KMS-11 (cell line): ENCODE measurements around the gene AIFM1.

ENCODE experiments used
- H2AFZ ChIP-seq: fragments of 200-600 bp; sonication (generic); 2 replicates; pipeline ENCODE4 v1.6.1; 2016; ENCODE audit warnings: antibody characterized with exemption, mixed run types, low read depth
- H3K27ac ChIP-seq: fragments of 200-600 bp; sonication (generic); 2 replicates; pipeline ENCODE4 v1.6.1; 2016; ENCODE audit warnings: mild to moderate bottlenecking, mixed run types
- H3K27me3 ChIP-seq: fragments of 200-600 bp; sonication (generic); 2 replicates; pipeline ENCODE4 v1.6.1; 2017; ENCODE audit warnings: mild to moderate bottlenecking, low read depth, mixed run types, moderate library complexity; ENCODE audit not compliant: insufficient read depth
- H3K36me3 ChIP-seq: fragments of 200-600 bp; sonication (generic); 2 replicates; pipeline ENCODE4 v1.6.1; 2017; ENCODE audit warnings: mild to moderate bottlenecking, mixed run types; ENCODE audit not compliant: insufficient read depth
- H3K4me1 ChIP-seq: fragments of 200-600 bp; sonication (generic); 2 replicates; pipeline ENCODE4 v1.6.1; 2016; ENCODE audit warnings: mild to moderate bottlenecking, low read depth, mixed run types; ENCODE audit not compliant: poor library complexity, severe bottlenecking
- H3K4me2 ChIP-seq: fragments of 200-600 bp; sonication (generic); 2 replicates; pipeline ENCODE4 v1.7.0; 2016; ENCODE audit warnings: mild to moderate bottlenecking, mixed run types
- H3K4me3 ChIP-seq: fragments of 200-600 bp; sonication (generic); IDR thresholded peaks from 2 replicates; pipeline ENCODE4 v1.6.1; 2017; ENCODE audit warnings: low read depth, low read length, mixed read lengths; ENCODE audit not compliant: insufficient read depth
- H3K79me2 ChIP-seq: fragments of 200-600 bp; sonication (generic); 2 replicates; pipeline ENCODE4 v1.6.1; 2016; ENCODE audit warnings: low read depth, mixed run types; ENCODE audit not compliant: insufficient read depth
- H3K9ac ChIP-seq: fragments of 200-600 bp; sonication (generic); 2 replicates; pipeline ENCODE4 v1.6.1; 2016; ENCODE audit warnings: mild to moderate bottlenecking, mixed run types
- H4K20me1 ChIP-seq: fragments of 200-600 bp; sonication (generic); 2 replicates; pipeline ENCODE4 v1.6.1; 2016; ENCODE audit warnings: mild to moderate bottlenecking, mixed run types; ENCODE audit not compliant: insufficient read depth
- TF ChIP-seq, protein P1 (sequence below): fragments of 200-600 bp; sonication (generic); conservative IDR thresholded peaks from 2 replicates; pipeline ENCODE4 v1.6.1; 2017; ENCODE audit warnings: low read depth, mild to moderate bottlenecking, antibody characterized with exemption, low read length, moderate library complexity, mixed read lengths

Gene AIFM1

DNA sequence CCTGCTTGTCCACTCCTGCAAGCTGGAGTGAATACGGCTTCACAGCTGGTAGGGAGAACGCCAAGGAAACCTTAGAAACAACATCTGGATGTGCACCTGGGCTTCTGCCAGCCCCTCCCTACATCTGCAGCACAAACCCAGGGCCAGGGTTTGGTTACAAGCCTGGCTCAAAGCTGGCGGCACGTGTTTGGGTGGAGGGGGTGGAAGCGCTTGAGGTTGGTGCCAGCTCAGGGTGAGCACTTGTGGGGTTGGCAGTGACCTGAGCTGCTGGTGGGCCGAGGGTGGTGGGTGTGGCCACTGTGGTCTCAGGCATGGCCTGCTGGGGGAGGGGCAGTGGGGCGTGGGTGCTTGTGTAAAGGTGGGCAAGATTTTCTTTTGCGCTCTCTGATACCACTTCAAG lies 70.9 kb downstream of the AIFM1 start:
- Histone ChIP-seq H2AFZ (no peak overlapping the region), H3K9ac (no peak overlapping the region), H3K27ac (no peak overlapping the region), H3K4me3 (no peak overlapping the region), H3K4me2 (no peak overlapping the region), H3K79me2 (no peaks in the 10 kb centered on the region), H3K27me3 (no peaks in the 10 kb centered on the region), H4K20me1 (no peaks in the 10 kb centered on the region), H3K4me1 (peaks cover 19% of the 10 kb centered on the region), H3K36me3 (no peaks in the 10 kb centered on the region)
- TF ChIP-seq, protein P1, sequence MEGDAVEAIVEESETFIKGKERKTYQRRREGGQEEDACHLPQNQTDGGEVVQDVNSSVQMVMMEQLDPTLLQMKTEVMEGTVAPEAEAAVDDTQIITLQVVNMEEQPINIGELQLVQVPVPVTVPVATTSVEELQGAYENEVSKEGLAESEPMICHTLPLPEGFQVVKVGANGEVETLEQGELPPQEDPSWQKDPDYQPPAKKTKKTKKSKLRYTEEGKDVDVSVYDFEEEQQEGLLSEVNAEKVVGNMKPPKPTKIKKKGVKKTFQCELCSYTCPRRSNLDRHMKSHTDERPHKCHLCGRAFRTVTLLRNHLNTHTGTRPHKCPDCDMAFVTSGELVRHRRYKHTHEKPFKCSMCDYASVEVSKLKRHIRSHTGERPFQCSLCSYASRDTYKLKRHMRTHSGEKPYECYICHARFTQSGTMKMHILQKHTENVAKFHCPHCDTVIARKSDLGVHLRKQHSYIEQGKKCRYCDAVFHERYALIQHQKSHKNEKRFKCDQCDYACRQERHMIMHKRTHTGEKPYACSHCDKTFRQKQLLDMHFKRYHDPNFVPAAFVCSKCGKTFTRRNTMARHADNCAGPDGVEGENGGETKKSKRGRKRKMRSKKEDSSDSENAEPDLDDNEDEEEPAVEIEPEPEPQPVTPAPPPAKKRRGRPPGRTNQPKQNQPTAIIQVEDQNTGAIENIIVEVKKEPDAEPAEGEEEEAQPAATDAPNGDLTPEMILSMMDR, result no peak

GRCh38 chrX:130093271-130093670 lies 72.4 kb downstream of the AIFM1 start:
- Histone ChIP-seq H3K27me3 (no peaks in the 10 kb centered on the region), H3K4me2 (no peak overlapping the region), H3K4me1 (peaks cover 22% of the 10 kb centered on the region), H3K4me3 (no peak overlapping the region), H3K27ac (no peak overlapping the region), H2AFZ (no peak overlapping the region), H4K20me1 (no peaks in the 10 kb centered on the region), H3K36me3 (no peaks in the 10 kb centered on the region), H3K9ac (no peak overlapping the region), H3K79me2 (no peaks in the 10 kb centered on the region)
- TF ChIP-seq, protein P1, result no peak

DNA sequence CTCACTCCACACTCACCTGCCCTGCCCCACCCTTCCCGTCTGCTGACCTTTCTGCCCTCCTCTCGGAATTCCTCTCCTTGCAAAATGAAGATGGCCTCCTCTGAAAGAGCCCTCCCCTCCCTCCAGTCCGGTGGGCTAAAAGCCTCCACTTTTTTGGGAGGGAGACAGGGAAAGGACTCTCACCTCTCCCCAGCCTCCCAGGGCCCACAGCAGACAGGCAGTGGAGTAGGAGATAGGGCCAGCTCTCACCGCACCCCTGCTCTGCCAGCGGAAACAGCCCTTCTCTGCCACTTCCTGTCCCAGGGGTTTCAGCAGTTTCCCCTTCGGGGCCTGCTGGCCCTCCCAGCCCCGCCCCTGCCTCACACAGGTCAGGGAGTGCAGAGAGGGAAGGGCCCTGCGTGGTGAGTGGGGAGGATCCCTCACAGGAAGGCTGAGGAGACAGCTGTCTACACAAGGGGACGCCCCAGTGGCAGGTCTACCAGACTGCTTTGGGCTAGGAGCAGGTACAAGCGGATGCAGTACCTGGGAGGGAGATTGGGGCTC lies 73.6 kb downstream of the AIFM1 start:
- Histone ChIP-seq H3K27ac (peak overlapping the region; percentile 61), H3K36me3 (no peaks in the 10 kb centered on the region), H3K4me2 (peak overlapping the region; percentile 78), H3K79me2 (no peaks in the 10 kb centered on the region), H3K27me3 (no peaks in the 10 kb centered on the region), H4K20me1 (no peaks in the 10 kb centered on the region), H3K9ac (peak overlapping the region; percentile 35; the same call in 1 of the 2 replicates), H3K4me1 (peaks cover 34% of the 10 kb centered on the region), H2AFZ (peak overlapping the region; percentile 38; the same call in 1 of the 2 replicates), H3K4me3 (no peak overlapping the region)
- TF ChIP-seq, protein P1, result no peak

- peaks cover 51% of the 10 kb centered on the region for H3K4me1 ChIP-seq
- no peaks in the 10 kb centered on the region for H4K20me1 ChIP-seq
- no peak overlapping the region for H2AFZ ChIP-seq
- no peak overlapping the region for H3K27ac ChIP-seq
- no peak overlapping the region for H3K4me2 ChIP-seq
- no peaks in the 10 kb centered on the region for H3K79me2 ChIP-seq
- H3K36me3 ChIP-seq, result no peaks in the 10 kb centered on the region
- TF ChIP-seq, protein P1, result no peak
- H3K27me3 ChIP-seq, result no peaks in the 10 kb centered on the region
- H3K4me3 ChIP-seq, result no peak overlapping the region
- H3K9ac ChIP-seq, result no peak overlapping the region
Observed at GRCh38 chrX:130090364-130090763, 75.3 kb downstream of the AIFM1 start.
